Measurements from ENCODE around the gene CEP162.
"Not testable (repeated sequence)": the region's sequence is repeated elsewhere in the genome, so short reads cannot be mapped to it uniquely, and the experiment has no call there.

Gene CEP162

GRCh38 chr6:84223608-84224007 is 3.8 kb downstream of the CEP162 start:
- not testable (repeated sequence) for DNase-seq

GRCh38 chr6:84222426-84222825 is 5.0 kb downstream of the CEP162 start:
- DNase-seq: no peak

GRCh38 chr6:84220809-84221409 is 6.5 kb downstream of the CEP162 start:
- no peak for DNase-seq

GRCh38 chr6:84218091-84218490 is 9.4 kb downstream of the CEP162 start:
- no peak for DNase-seq

- DNase-seq: no peak
Measured at GRCh38 chr6:84213217-84213616, 14.2 kb downstream of the CEP162 start.

GRCh38 chr6:84204011-84204410 is 23.4 kb downstream of the CEP162 start:
- no peak for DNase-seq

- DNase-seq: not testable (repeated sequence)
Measured at GRCh38 chr6:84199987-84200386, 27.5 kb downstream of the CEP162 start.

- DNase-seq: no peak
Measured at GRCh38 chr6:84197708-84198107, 29.7 kb downstream of the CEP162 start.

GRCh38 chr6:84193114-84193708 is 34.2 kb downstream of the CEP162 start:
- no peak for DNase-seq

- no peak for DNase-seq
Measured at GRCh38 chr6:84191802-84192201, 35.6 kb downstream of the CEP162 start.

GRCh38 chr6:84189356-84189755 is 38.1 kb downstream of the CEP162 start:
- DNase-seq: not testable (repeated sequence)

- no peak for DNase-seq
Measured at GRCh38 chr6:84183430-84183829, 44.0 kb downstream of the CEP162 start.

- DNase-seq: no peak
Measured at GRCh38 chr6:84182001-84182400, 45.4 kb downstream of the CEP162 start.

GRCh38 chr6:84177241-84177640 is 50.2 kb downstream of the CEP162 start:
- DNase-seq: no peak

GRCh38 chr6:84172574-84172973 is 54.9 kb downstream of the CEP162 start:
- DNase-seq: no peak

GRCh38 chr6:84172080-84172479 is 55.4 kb downstream of the CEP162 start:
- no peak for DNase-seq

- DNase-seq: no peak
Measured at GRCh38 chr6:84167457-84167856, 60.0 kb downstream of the CEP162 start.

GRCh38 chr6:84166395-84166794 is 61.0 kb downstream of the CEP162 start:
- DNase-seq: no peak

GRCh38 chr6:84164328-84164727 is 63.1 kb downstream of the CEP162 start:
- not testable (repeated sequence) for DNase-seq

- DNase-seq: no peak
Measured at GRCh38 chr6:84161190-84161589, 66.3 kb downstream of the CEP162 start.

- DNase-seq: no peak
Measured at GRCh38 chr6:84156306-84156705, 71.1 kb downstream of the CEP162 start.

- no peak for DNase-seq
Measured at GRCh38 chr6:84151669-84152068, 75.8 kb downstream of the CEP162 start.

- DNase-seq: peak; percentile 12
Measured at GRCh38 chr6:84150705-84151104, 76.7 kb downstream of the CEP162 start.

- no peak for DNase-seq
Measured at GRCh38 chr6:84141521-84141920, 85.9 kb downstream of the CEP162 start.

GRCh38 chr6:84139311-84139710 is 88.1 kb downstream of the CEP162 start:
- DNase-seq: no peak

Measured in activated CD4-positive, alpha-beta T cell treated with anti-CD3 and anti-CD28 coated beads for 48 hours (primary cell).